Prostate gland (tissue), 1 donor: ENCODE data around the gene ARHGAP24.

Experiments
- POLR2A ChIP-seq: fragments of 450-650 bp; IDR thresholded peaks from one replicate; pipeline ENCODE4 v1.6.1; 2016; ENCODE audit warnings: antibody characterized with exemption, mild to moderate bottlenecking
- POLR2AphosphoS5 ChIP-seq: sonication (generic); formaldehyde crosslinking; IDR thresholded peaks from one replicate; pipeline ENCODE4 v1.6.1; 2017; ENCODE audit warnings: antibody characterized with exemption

GRCh38 chr4:85565761-85566480, 91.0 kb downstream of the ARHGAP24 start:
- TF ChIP-seq POLR2A (no peak), POLR2AphosphoS5 (no peak)
